Effector CD4-positive, alpha-beta T cell (primary cell): ENCODE measurements around the gene EEF1AKMT3.

Experiments
- DNase-seq: peaks from one replicate; pipeline ENCODE4 v3.0.0-alpha.2; 2020

The EEF1AKMT3 gene

GRCh38 chr12:57735198-57735855 is 37.1 kb upstream of the EEF1AKMT3 start:
- no peak for DNase-seq

DNA sequence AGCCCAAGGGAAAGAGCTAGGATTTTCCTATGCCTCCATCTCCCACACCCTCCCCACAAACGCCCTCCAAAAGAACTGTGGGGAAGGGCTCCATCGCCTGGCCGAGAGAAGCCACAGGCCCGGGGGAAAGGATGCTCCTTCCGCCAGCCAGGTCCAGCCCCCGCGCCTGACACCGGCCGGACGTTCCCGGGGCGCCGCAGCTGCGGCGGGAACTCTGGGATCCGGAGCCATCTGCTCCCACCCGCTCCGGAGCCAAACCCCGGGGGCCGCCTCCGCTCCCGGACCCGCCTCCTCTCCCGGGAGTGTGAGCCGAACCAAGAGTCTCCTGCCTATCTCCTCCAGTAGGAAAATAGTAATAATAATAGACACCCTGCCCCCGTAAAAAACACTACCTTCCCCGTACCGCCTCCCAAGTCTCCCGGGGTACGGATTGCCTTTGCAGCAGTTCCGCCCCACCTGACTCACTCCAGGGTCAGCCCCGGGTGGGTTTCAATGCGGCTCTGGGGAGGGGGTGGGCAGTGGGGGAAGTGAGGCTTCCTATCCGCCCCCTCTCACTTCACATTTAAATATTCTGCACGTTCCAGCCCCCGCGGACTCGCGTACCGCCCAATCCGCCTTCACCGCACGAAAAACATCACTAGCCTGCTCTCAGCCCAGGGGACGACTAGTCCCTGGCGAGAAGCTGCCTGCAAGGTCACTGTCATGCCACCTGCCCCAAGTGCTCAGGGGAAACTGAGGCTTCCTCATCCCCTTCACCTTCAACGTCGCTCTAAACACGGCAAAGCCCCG is 36.3 kb upstream of the EEF1AKMT3 start:
- no peak for DNase-seq

DNA sequence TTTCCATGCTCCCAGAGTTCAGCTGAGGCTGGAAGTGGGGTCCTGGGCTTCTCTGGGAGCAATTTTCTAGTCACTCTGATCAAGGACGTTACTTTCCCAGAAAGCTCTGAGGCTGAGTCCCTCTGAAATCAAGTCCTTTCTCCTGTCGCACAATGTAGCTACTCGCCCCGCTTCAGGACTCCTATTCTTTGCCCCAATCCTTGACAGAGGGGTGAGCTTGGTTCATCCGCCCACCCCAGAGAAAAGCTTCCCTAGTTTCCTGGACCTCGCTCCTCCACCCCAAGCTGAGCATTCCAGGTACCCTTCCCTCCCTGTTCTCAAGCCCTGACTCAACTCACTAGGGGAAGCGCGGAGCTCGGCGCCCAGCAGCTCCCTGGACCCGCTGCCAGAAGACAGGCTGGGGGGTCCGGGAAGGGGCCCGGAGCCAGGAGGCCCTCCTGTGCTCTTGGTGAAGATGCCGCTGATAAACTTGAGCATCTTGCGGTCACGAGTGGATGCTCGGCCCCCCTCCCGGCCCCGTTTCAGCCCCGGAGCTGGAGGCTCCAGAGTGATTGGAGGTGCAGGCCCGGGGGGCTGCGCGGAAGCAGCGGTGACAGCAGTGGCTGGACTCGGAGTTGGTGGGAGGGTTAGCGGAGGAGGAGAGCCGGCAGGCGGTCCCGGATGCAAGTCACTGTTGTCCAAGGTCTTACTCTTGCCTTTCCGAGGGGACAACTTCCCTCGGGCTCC is 35.5 kb upstream of the EEF1AKMT3 start:
- no peak for DNase-seq

- no peak for DNase-seq
These were observed 34.6 kb upstream of the EEF1AKMT3 start for GRCh38 chr12:57737467-57738460.

DNA sequence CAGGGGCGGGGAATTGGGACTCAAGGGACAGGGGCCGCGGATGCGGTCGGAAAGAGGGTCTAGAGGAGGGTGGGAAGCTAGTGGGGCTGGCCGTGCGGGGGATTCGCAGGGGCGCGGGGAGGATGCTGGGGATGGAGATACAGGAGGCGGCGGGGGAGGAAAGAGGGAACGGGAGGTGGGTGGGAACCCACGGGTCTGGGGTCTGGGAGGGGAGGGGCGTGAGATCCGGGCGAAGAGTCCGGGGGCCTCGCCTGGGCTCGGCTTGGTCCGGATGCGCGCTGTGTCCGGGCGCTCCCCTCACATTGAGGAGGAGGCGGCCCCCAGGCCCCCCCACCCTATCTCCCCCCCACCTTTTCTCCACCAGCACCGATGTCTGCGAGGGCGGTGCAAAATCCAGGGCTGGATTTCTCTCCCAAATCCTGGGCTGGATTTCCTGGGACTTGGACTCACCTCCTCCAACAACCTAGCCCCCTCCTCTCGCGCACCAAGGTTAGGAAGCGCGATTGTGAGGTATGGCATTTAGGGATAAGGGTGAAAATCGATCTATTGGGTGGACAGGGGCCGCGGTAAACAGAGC is 33.7 kb upstream of the EEF1AKMT3 start, which contains the start of gene AGAP2:
AGAP2 (minus strand) TSS at position 82 of the 577 bp plus-strand sequence. CDS start 496 bp downstream, outside the sequence.
- DNase-seq, result no peak

DNA sequence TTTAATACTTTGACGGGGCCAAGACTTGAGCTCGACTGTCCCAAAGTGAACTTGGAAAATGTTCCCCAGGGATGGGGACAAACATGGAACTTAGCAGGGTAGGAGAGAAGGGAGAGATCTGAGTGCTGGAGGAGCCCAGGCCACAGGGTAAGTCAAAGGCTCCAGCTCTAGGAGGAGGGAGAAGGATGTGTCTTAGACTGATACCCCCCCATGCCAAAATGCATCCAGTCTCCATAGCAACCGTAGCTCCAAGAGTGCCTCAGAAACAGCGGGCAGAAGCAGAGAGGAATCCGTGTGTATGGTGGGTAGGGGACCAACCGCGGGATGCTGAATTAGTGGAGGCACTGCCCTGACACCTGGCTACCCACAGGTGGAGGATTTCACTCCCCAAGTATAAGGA is 33.0 kb upstream of the EEF1AKMT3 start:
- DNase-seq, result no peak

DNA sequence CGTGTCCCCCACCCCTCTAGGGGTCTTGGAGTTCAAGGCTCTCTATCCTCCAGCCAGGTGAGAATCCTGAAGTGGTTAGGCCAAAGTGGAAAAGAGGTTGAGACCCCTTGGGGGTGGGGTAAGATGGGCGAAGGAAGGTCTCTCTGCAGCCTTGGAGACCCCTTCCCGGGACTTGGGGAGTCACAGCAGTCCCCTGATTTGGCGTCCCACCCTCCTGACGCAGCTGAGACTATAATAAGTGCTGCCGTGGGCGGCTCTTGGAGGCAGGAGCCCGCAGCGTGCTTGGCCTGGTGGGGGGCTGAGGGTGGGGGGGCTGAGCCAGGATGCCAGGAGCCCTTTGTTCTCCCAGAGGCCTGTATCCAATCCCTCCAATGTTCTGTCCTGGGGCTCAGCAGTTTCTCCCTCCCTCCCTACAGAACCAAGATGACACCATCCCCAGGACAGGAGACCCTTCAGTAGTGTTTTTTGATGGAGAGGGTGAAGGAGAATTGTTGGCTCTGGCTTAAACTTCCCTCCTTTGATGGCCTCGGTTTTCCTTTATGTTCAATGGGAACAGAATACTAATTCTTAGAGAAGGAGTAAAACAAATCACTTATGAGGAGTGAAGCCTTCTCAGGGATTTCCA is 32.4 kb upstream of the EEF1AKMT3 start:
- DNase-seq, result no peak

GRCh38 chr12:57740656-57741412 is 31.6 kb upstream of the EEF1AKMT3 start:
- peak; percentile 75 for DNase-seq

DNA sequence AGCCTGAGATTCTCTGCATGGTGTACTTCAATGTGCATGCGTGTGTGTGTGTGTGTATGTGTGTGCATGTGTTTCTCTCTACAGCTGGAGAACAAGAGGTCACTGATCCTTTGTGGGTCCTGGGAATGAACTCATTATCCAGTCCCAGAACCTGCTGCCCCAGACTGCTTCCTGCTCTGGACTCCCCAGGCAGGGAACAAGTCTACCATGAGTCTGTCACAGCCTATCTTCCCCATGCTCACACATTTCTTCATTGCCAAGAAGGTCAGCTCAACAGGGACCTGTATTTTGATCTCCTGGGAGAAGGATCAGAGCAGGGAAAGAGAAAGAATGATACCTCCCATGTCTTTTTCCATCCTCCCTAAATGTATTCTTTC is 31.0 kb upstream of the EEF1AKMT3 start:
- no peak for DNase-seq

DNA sequence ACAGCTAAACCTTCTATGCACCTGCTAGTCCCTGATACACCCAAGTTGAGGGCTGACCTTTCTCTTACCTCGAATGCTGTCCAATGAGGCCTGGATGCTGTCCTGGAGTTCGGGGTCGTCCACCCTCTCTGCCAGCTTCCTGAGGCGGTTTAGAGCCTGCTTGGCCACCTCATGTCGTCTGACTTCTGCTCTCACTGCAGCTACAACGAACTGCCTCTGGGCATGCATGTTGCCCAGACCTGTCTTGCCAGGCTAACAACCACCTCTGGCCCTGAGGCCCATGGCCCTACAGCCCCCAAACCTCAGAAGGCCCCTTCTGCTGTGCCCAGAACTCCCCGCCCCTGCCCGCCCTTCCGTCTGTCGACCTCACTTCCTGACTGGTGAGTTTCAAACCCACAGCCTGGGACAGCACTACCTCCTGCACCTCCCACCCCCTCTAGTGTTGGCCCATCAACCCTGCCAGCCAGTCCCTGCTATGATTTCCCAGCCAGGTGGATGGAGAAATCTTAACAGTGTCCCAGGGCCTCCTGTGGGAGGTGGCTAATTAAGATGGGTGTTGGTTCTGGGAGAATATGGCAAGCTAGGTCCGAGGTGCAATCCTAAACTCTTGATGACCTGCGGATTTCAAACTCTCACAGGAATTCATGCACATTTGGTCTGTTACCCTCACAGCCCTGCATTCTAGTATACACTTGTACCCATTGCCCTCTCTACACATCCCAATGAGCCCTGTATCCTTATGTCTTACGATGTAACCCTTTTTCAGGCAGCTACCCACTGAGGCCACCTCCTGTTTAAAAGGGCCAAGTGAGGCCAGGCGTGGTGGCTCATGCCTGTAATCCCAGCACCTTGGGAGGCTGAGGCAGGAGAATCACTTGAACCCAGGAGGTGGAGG is 30.3 kb upstream of the EEF1AKMT3 start:
- peak; percentile 68 for DNase-seq

DNA sequence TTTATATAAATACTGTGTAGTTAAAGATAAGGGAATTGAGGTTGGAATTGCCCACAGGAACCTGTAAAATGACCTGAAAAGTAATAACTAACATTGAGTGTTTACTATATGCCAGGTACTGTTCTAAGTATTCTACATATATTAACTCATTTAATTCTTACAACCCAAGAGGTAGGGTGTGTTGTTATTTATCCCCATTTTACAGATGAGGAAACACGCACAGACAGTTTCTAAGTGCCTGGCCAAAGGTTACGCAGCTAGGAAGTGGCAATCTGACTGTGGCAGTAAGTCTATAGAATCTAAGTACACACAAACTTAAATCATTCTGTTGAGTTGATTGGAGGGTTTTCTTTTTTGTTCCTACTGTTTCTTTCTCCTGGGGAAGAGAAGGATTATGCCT is 28.6 kb upstream of the EEF1AKMT3 start:
- no peak for DNase-seq

DNA sequence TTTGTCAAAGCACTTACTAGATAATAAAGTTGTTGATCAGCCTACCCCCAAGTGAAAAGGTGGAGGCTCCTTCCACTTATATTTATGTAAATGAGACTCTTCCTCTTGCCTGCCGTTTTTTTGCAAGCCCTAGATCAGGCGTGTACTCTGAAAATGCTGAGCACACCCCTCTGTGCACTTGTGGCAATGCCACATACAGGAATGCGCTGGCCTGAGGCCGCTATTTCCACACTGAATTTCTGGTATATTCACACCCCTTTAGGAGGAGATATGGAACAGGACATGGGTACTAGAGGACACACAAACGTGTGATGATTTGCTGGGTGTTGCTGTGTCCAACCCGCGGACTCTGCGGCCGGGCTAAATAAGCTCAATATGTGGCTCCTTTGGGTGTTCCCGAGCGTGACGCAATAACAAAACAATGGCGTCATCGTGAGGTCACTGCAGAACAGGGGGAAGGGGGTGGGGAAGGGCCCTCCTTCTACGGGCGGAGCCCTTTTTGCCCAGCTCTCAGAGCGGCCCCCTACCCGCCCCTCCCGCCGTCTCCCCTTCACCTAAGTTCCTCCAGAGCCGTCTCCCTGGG is 28.1 kb upstream of the EEF1AKMT3 start:
- peak; percentile 64 for DNase-seq

- DNase-seq, result peak; percentile 94
These were observed 27.5 kb upstream of the EEF1AKMT3 start, which contains the start of gene TSPAN31 for GRCh38 chr12:57744777-57745484. TSS of gene TSPAN31 (plus strand) at chr12:57745039. CDS start at chr12:57745155, 116 bp downstream.

- DNase-seq, result no peak
These were observed 26.9 kb upstream of the EEF1AKMT3 start for GRCh38 chr12:57745485-57745881.

- no peak for DNase-seq
These were observed 26.4 kb upstream of the EEF1AKMT3 start for GRCh38 chr12:57746025-57746424.

DNA sequence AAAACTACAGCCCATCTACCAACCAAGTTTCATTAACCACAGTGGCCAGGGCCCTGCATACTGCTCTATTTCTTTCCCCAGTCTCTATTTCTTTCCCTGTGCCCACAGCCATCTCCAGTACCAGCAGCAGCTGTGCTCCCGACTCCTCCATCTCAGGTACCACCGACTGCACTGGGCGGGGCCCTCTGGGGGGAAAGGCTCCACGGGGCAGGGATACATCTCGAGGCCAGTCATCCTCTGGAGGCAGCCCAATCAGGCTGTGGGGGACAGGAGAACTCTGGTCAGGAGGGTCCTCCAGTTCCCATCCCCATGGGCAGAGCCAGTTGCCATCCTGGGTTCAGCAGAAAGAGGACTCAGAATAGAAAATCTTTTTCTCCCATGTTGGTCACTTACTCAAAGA is 23.4 kb upstream of the EEF1AKMT3 start:
- no peak for DNase-seq

DNA sequence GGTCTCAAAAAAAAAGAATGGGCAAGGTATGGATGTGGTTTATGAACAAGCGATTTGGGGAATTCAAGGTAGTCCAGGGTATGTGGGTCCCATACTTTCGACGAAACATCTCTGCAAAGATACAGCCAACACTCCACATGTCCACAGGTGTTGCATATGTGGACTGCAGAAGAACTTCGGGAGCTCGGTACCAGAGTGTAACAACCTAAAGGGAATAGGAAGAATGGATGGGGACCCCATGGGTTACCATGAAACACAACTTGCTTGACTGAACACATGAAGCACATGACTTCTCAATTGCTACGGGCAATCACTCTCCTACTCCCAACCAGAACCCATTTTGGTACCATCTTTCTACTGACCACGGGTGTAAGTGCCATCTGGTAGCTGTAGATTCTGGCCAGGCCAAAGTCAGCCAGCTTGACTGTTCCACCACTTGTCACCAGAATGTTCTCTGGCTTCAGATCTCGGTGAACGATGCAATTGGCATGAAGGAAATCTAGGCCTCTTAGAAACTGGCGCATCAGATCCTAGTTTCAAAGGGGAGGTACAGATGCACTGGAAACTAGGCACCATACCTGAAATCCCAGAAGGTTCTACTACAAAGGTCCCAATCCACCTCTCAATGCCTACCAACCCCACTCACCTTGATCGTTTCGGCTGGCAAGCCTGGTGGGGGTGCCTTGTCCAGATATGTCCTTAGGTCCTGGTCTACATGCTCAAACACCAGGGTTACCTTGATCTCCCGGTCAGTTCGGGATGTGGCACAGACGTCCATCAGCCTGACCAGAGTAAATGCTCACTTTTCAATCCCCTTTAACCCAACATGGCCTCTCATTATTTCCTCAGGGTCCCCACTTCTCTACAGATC is 21.6 kb upstream of the EEF1AKMT3 start:
- DNase-seq, result no peak

- no peak for DNase-seq
These were observed 21.0 kb upstream of the EEF1AKMT3 start for GRCh38 chr12:57751432-57751787.
